Common myeloid progenitor, CD34-positive (primary cell): Measurements from ENCODE around the gene GBP4. TPM values are rescaled to one million over a fixed set of nuclear protein-coding genes. Genes with fewer than 3 reads are reported as not detected.
"Not testable (repeated sequence)": the region's sequence is repeated elsewhere in the genome, so short reads cannot be mapped to it uniquely, and the experiment has no call there.

Experiments
- CTCF ChIA-PET: fragments of 350-600 bp; sonication (Branson Sonifier 250); formaldehyde crosslinking; loops from one replicate; lab custom pipeline; 2021; ENCODE audit warnings: antibody characterized with exemption; lab: Charles Lee
- POLR2A ChIA-PET: fragments of 350-600 bp; sonication (Branson Sonifier 250); formaldehyde crosslinking; loops from one replicate; lab custom pipeline; 2021; ENCODE audit warnings: antibody characterized with exemption; lab: Charles Lee
- DNase-seq, 3 donors: peaks; one replicate each; pipeline versions ENCODE4 v3.0.0 to v3.0.0-alpha.2; 2013
- H3K27ac ChIP-seq, 2 experiments: 1 replicate in 1 of 2; 2 replicates in 1 of 2; pipeline ENCODE4 v1.7.0; 2013; ENCODE audit warnings: inconsistent platforms in 2 of 2, low read length in 2 of 2, mild to moderate bottlenecking in 2 of 2, low read depth in 1 of 2, moderate library complexity in 1 of 2; ENCODE audit not compliant: severe bottlenecking in 2 of 2, insufficient read depth in 1 of 2, poor library complexity in 1 of 2
- H3K27me3 ChIP-seq, 5 experiments: replicated peaks in 2 of 5; 1 replicate in 3 of 5; 2 replicates in 2 of 5; pipeline versions ENCODE4 v1.6.1 to v1.7.0; 2013; ENCODE audit warnings: low read length in 4 of 5, mild to moderate bottlenecking in 2 of 5, moderate library complexity in 2 of 5, inconsistent platforms in 1 of 5; ENCODE audit not compliant: insufficient read depth in 5 of 5, control insufficient read depth in 4 of 5
- H3K36me3 ChIP-seq, 4 experiments: 1 replicate in 2 of 4; 2 replicates in 2 of 4; pipeline versions ENCODE4 v1.6.1 to v1.7.0; 2013; ENCODE audit warnings: low read length in 3 of 4, control low read depth in 1 of 4, mild to moderate bottlenecking in 1 of 4; ENCODE audit not compliant: control insufficient read depth in 4 of 4, insufficient read depth in 4 of 4
- H3K4me1 ChIP-seq, 4 experiments: 1 replicate in 3 of 4; 2 replicates in 1 of 4; pipeline versions ENCODE4 v1.6.1 to v1.7.1; 2013; ENCODE audit warnings: low read length in 3 of 4, mild to moderate bottlenecking in 3 of 4, control low read depth in 1 of 4, inconsistent platforms in 1 of 4, moderate library complexity in 1 of 4; ENCODE audit not compliant: control insufficient read depth in 4 of 4, insufficient read depth in 4 of 4; ENCODE audit errors: control extremely low read depth in 1 of 4
- H3K4me3 ChIP-seq, 7 experiments: 1 replicate in 4 of 7; 2 replicates in 3 of 7; pipeline versions ENCODE4 v1.5.1 to v1.7.0; 2013; ENCODE audit warnings: mild to moderate bottlenecking in 7 of 7, low read length in 6 of 7, moderate library complexity in 6 of 7, inconsistent platforms in 2 of 7, low read depth in 2 of 7, control low read depth in 1 of 7; ENCODE audit not compliant: insufficient read depth in 4 of 7, control insufficient read depth in 1 of 7; ENCODE audit errors: extremely low read depth in 1 of 7
- H3K9me3 ChIP-seq, 5 experiments: 1 replicate in 4 of 5; 2 replicates in 1 of 5; pipeline versions ENCODE4 v1.6.1 to v1.7.1; 2013; ENCODE audit warnings: low read length in 4 of 5, mild to moderate bottlenecking in 2 of 5, inconsistent platforms in 1 of 5, low read depth in 1 of 5, moderate library complexity in 1 of 5; ENCODE audit not compliant: control insufficient read depth in 4 of 5, insufficient read depth in 2 of 5; ENCODE audit errors: control extremely low read depth in 1 of 5
- WGBS: methylation state at CpG from one replicate; pipeline ENCODE4 v1.1.5; 2013; ENCODE audit not compliant: insufficient coverage; 5-methylcytosine and 5-hydroxymethylcytosine counted together
- polyA plus RNA-seq: library from polyadenylated mRNA; unstranded; fragments of 120-200 nt; gene quantifications from one replicate; pipeline ENCODE4 v1.2.1, GENCODE V29; 2013

GBP4 gene, protein sequence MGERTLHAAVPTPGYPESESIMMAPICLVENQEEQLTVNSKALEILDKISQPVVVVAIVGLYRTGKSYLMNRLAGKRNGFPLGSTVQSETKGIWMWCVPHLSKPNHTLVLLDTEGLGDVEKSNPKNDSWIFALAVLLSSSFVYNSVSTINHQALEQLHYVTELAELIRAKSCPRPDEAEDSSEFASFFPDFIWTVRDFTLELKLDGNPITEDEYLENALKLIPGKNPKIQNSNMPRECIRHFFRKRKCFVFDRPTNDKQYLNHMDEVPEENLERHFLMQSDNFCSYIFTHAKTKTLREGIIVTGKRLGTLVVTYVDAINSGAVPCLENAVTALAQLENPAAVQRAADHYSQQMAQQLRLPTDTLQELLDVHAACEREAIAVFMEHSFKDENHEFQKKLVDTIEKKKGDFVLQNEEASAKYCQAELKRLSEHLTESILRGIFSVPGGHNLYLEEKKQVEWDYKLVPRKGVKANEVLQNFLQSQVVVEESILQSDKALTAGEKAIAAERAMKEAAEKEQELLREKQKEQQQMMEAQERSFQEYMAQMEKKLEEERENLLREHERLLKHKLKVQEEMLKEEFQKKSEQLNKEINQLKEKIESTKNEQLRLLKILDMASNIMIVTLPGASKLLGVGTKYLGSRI
- polyA plus RNA-seq: 77.3 TPM

GRCh38 chr1:89198491-89199072 is at the start of gene GBP4:
Gene GBP4 (minus strand): TSS chr1:89198942. CDS start chr1:89198834, 108 bp downstream.
- 0% methylated on average over 19 of the region's 21 CpGs for WGBS
- DNase-seq: peak; percentile 51 to 68 (median 65)
- H3K4me3 ChIP-seq: peak within 1 kb of the TSS; percentile 76 to 100 (median 93)
- H3K27me3 ChIP-seq: no peaks in the 10 kb centered on the region
- no peaks in the 10 kb centered on the region for H3K9me3 ChIP-seq
- H3K4me1 ChIP-seq: peaks cover 26 to 62% (median 35%) of the 10 kb centered on the region in 4 experiments
- CTCF ChIA-PET: interaction anchor here (0.9 to 3.1 kb wide), 5 partner anchors 72 to 159 kb away, joined by 5 to 11 read pairs (median 6); partner anchors contain the start of gene GBP5
- peaks cover 2 to 16% (median 6%) of the 10 kb centered on the region in 4 experiments for H3K36me3 ChIP-seq
- H3K27ac ChIP-seq: peak within 1 kb of the TSS; percentile 88 to 90
- POLR2A ChIA-PET: interaction anchor here (0.8 to 1.1 kb wide), 3 partner anchors 60 to 204 kb away, joined by 4 read pairs; partner anchors contain the start of gene GBP5

- Histone ChIP-seq H3K9me3 (peaks cover 0 to 6% (median 0%) of the 10 kb centered on the region in 5 experiments), H3K4me3 (no peak overlapping the region), H3K27ac (no peak overlapping the region), H3K27me3 (no peaks in the 10 kb centered on the region), H3K36me3 (no peaks in the 10 kb centered on the region), H3K4me1 (no peaks in the 10 kb centered on the region)
- no CpG with 5 or more reads among the region's 3 CpGs for WGBS
- DNase-seq: no peak
- ChIA-PET CTCF (interaction anchor here (1.1 kb wide), 1 partner anchor 29 kb away, joined by 3 read pairs; the partner anchor contains the start of gene GBP5), POLR2A (no interaction called here)
Observed at GRCh38 chr1:89243046-89243445, 44.3 kb upstream of the GBP4 start.

- Histone ChIP-seq H3K4me3 (no peak overlapping the region), H3K4me1 (peaks cover 0 to 10% (median 4%) of the 10 kb centered on the region in 4 experiments)
- CTCF ChIA-PET: no interaction called here
Observed at GRCh38 chr1:89221341-89221740, 22.6 kb upstream of the GBP4 start.

GRCh38 chr1:89219851-89220250 is 21.1 kb upstream of the GBP4 start:
- peak in 2 of 3 donors; percentile 54 to 77 for DNase-seq
- Histone ChIP-seq H3K27ac (peak overlapping the region in 1 of 2 experiments; percentile 59), H3K9me3 (peaks cover 3 to 11% (median 8%) of the 10 kb centered on the region in 5 experiments), H3K4me1 (peaks cover 0 to 10% (median 4%) of the 10 kb centered on the region in 4 experiments)
- H3K36me3 ChIP-seq, H3K4me3 ChIP-seq, H3K27me3 ChIP-seq: not testable (repeated sequence)
- ChIA-PET POLR2A (interaction anchor here (0.6 kb wide), 1 partner anchor 67 kb away, joined by 6 read pairs; no protein-coding TSS in a partner anchor), CTCF (interaction anchor here (1.0 kb wide), 1 partner anchor 19 kb away, joined by 3 read pairs; no protein-coding TSS in a partner anchor)

More at GRCh38 chr1:89221341-89221740, 22.6 kb upstream of the GBP4 start:
- POLR2A ChIA-PET: interaction anchor here (0.7 kb wide), 1 partner anchor 18 kb away, joined by 3 read pairs; no protein-coding TSS in a partner anchor
- no peaks in the 10 kb centered on the region for H3K27me3 ChIP-seq
- no peak for DNase-seq
- H3K27ac ChIP-seq: no peak overlapping the region
- H3K36me3 ChIP-seq: no peaks in the 10 kb centered on the region
- WGBS: no CpG with 5 or more reads among the region's 1 CpG
- H3K9me3 ChIP-seq: peaks cover 3 to 12% (median 8%) of the 10 kb centered on the region in 5 experiments

- WGBS: 100% methylated on average over 3 of the region's 3 CpGs
- CTCF ChIA-PET: interaction anchor here (1.0 kb wide), 1 partner anchor 18 kb away, joined by 3 read pairs; no protein-coding TSS in a partner anchor
- POLR2A ChIA-PET, H3K36me3 ChIP-seq, H3K27me3 ChIP-seq, DNase-seq, H3K4me3 ChIP-seq, H3K27ac ChIP-seq: not testable (repeated sequence)
- H3K9me3 ChIP-seq: peaks cover 3 to 11% (median 8%) of the 10 kb centered on the region in 5 experiments
- peaks cover 0 to 10% (median 4%) of the 10 kb centered on the region in 4 experiments for H3K4me1 ChIP-seq
Observed at GRCh38 chr1:89218941-89219340, 20.2 kb upstream of the GBP4 start.

- no peak for DNase-seq
- peaks cover 0 to 16% (median 10%) of the 10 kb centered on the region in 5 experiments for H3K9me3 ChIP-seq
- no CpG with 5 or more reads among the region's 1 CpG for WGBS
- ChIA-PET POLR2A (interaction anchor here (0.6 kb wide), 1 partner anchor 143 kb away, joined by 3 read pairs; no protein-coding TSS in a partner anchor), CTCF (interaction anchor here (0.8 kb wide), 1 partner anchor 13 kb away, joined by 3 read pairs; no protein-coding TSS in a partner anchor)
- H3K27ac ChIP-seq: no peak overlapping the region
- H3K4me3 ChIP-seq: no peak overlapping the region
- no peaks in the 10 kb centered on the region for H3K36me3 ChIP-seq
- no peaks in the 10 kb centered on the region for H3K4me1 ChIP-seq
- H3K27me3 ChIP-seq: no peaks in the 10 kb centered on the region
Observed at GRCh38 chr1:89213347-89213746, 14.6 kb upstream of the GBP4 start.
